HG03469 (cell line): Measurements from ENCODE around the gene PCLAF.
"Not testable (repeated sequence)": the region's sequence is repeated elsewhere in the genome, so short reads cannot be mapped to it uniquely, and the experiment has no call there.

ENCODE experiments used
- ATAC-seq: cut with Tn5 transposase; IDR thresholded peaks from one replicate; pipeline ENCODE4 v1.9.1; 2021; ENCODE audit warnings: mild to moderate bottlenecking, moderate library complexity, moderate number of reproducible peaks; ENCODE audit not compliant: unreplicated experiment

PCLAF gene

GRCh38 chr15:64326458-64326857 lies 54.8 kb downstream of the PCLAF start:
- ATAC-seq, result not testable (repeated sequence)

GRCh38 chr15:64324165-64324877 lies 56.9 kb downstream of the PCLAF start:
- ATAC-seq, result no peak

GRCh38 chr15:64315216-64315615 lies 66.0 kb downstream of the PCLAF start:
- no peak for ATAC-seq

- no peak for ATAC-seq
Measured at GRCh38 chr15:64314456-64314855, 66.8 kb downstream of the PCLAF start.
